NAMALWA (cell line): Measurements from ENCODE around the gene NUCB1.

ENCODE experiments used
- DNase-seq: peaks from one replicate; pipeline ENCODE4 v3.0.0-alpha.2; 2015; ENCODE audit warnings: low spot score

Gene NUCB1

GRCh38 chr19:48962849-48963165 is 62.7 kb downstream of the NUCB1 start:
- no peak for DNase-seq

DNA sequence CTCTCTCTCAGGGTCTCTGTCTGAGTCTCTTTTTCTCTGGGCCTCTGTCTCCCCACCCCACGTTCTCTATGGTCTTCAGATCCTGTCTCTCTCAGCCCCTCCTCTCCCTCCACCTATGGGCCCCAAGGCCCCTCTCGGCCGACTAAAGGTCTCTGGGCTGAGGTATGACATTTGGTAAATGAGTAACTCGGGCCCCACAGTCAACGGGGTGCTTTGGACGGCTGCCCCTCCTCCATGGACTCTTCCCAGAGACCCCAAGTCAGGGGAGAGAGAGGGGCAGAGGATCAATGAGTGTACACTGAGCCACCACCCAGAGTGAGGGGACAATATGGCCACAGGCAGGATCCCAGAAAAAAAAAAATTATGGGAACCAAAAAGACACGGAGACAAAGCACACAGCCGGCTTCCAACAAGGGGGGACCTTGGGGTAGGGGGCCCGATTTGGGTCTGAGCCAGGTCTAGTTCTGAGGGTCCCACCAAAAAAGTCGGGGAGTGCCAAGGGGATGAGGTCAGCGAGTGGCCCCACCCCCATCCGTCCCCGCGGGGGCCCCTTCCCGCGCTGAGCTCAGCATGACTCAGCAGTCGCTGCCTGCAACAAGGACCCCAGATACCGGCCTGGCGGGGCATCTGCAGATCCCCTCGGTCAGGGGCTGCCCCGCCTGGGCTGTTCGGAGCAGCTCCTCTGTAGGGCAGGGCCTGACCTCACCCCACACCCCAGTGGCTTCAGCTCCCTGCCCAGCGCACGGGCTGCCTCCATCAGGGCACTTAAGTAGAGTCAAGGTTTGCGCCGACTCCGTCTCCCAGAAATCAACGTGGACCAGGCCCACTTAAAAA is 63.5 kb downstream of the NUCB1 start:
- no peak for DNase-seq

DNA sequence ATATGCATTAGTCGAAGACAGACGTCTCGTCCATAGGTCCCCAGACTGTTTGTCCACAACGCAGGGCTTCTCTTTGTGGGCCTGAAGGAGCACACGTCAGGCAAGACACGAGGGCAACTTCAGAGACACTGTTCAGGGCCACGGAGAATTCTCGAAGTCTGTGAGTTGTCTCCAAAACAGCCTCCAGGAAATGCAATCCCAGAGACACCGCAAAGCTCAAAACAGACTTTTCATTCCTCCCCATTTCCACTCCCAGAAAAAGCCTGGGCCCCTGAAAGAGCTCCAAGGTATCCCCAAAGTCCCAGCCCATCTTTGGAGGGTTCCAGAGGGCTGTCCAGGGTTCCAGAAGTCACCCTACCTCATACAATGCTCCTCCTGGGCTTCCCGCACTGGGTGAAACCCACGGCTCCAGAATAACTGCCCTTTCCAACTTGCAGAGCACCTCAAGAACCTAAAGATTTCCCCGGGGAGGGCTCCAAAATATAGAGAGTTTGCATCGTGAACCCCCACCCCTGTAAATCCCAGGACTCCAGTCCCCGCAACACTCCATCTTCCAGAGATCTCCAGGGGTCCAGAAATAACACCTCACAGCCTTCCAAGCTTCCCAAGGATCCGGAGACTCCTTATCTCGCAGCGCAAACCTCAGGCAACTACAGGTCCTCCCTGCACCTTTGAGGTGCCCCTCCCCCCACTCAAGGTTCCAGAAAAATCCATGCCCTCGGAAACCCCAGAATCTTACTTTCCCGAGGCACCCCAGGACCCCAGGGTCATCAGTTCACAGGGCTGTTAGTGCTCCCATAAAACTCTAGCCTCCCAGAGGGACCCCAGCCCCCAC is 64.3 kb downstream of the NUCB1 start:
- DNase-seq = no peak

- DNase-seq = peak; percentile 97
Measured at GRCh38 chr19:48965040-48965805, 65.1 kb downstream of the NUCB1 start, which contains the start of gene FTL. FTL (plus strand) TSS chr19:48965309; CDS start chr19:48965508, 199 bp downstream.

DNA sequence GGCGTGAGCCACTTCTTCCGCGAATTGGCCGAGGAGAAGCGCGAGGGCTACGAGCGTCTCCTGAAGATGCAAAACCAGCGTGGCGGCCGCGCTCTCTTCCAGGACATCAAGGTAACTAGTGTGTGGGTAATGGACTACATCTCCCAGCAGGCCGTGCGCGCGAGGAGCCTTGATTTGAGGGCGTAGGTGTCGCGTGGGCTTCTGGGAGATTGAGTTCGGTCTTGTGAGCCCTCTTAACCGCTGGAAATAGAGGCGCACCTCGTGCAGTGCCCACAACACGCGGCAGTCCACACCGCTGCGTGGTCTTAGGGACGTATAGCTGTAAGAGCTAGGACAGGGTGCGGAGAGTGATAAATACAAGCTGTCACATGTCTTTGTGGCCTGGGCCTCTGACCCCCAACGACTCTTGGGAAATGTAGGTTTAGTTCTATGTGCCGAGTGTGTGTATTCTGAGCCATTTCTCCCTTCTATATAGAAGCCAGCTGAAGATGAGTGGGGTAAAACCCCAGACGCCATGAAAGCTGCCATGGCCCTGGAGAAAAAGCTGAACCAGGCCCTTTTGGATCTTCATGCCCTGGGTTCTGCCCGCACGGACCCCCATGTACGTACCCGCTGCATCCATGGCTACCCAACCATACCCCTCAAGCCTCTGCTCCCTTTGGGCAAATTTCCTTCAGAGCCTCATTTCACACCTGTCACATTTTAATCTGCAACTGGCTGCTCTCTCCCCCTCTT is 65.9 kb downstream of the NUCB1 start:
- DNase-seq = peak; percentile 95

DNA sequence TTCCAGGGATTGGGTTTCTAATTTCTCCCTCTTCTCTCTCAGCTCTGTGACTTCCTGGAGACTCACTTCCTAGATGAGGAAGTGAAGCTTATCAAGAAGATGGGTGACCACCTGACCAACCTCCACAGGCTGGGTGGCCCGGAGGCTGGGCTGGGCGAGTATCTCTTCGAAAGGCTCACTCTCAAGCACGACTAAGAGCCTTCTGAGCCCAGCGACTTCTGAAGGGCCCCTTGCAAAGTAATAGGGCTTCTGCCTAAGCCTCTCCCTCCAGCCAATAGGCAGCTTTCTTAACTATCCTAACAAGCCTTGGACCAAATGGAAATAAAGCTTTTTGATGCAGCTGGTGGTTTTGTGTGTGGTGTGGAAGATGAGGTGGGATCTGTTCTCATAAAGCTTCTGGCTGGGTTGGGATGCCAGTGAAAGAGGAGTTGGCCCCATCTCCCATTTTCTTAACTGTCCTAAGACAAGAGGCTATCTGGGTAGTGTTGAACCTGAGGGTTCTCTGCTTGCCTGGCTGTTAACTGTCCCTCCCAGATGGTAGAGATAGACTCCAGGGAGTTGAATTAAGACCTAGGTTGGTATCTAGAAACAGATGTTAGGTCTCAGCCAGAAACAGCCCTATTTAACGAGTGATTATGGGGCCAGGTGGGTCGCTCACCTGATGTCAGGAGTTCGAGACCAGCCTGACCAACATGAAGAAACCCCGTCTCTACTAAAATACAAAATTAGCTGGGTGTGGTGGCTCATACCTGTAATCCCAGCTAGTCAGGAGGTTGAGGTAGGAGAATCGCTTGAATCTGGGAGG is 66.6 kb downstream of the NUCB1 start:
- DNase-seq = peak; percentile 42

DNA sequence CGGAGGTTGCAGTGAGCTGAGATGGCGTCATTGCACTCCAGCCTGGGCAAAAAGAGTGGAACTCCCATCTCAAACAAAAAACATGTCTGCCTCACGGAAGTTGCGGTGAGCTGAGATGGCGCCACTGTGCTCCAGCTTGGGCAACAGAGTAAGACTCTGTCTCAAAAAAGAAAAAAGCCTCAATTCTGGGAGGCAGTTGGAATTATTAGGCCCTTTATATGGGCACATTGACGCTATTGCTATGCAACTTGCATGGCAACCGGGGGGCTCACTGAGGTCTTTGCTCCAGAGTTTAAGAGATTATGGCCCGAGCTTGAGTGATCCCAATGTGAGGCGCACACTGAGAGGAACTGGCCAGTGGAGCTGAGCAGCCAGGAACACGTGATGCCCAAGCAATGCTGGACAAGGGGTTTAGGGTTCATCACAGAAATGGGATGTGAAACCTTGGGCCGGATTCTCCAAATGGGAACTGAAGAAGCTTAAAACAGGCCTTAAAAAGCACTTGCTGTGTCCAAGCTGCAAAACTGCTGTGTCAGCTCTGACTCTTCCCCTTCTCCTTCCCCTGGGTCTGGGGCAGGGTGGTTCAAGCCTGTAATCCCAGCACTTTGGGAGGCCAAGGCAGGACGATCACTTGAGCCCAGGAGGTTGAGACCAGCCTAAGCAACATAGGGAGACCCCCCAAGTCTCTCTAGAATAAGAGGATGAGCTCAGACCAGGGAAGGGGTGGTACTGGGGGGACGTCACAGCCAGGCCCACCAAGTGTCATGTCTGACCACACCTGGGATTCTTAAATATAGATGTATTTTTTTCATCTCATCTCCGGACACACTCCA is 67.5 kb downstream of the NUCB1 start:
- peak; percentile 49 for DNase-seq

DNA sequence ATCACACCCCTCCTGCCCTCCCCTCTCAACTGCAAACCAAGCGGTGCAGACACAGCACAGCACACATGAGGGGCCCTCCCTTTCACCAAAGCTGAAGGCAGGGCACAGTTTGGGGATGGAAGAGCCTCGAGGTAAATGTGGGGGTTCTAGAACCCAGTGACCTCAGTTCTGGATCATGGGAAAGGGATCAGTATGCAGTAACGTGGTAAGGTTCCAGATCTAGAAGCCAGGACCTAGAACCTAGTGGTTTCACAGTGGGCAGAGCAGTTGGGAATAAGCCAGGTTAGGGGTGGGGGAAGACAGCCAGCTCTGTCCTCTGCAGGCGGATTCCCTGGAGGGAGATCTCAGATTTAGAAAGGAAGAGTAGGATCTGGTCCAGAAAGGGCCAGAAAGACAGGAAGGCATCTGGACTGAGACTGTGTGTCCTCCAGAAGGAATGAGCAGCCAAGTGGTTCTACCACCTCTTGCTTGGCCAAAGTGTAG is 68.1 kb downstream of the NUCB1 start:
- no peak for DNase-seq

DNA sequence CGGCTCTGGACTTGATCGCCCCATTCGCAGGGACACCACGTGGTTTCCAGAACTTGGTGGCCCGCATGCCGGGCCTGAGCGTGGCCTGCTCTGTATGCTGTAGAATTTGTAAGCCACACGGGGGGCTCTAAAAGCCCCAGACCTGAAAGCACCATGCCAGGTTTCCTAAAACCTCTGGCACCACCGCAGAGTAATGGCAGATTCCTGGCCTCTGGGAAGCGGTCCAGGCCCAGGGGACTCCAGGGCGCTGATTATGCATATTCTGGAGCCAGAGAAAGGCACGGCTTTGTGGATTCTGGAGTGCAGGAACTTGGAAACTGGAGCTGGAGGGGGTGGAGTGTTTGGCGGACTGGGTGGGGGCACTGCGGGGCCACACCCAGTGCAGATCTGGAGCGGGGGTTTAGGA is 68.7 kb downstream of the NUCB1 start:
- no peak for DNase-seq

DNA sequence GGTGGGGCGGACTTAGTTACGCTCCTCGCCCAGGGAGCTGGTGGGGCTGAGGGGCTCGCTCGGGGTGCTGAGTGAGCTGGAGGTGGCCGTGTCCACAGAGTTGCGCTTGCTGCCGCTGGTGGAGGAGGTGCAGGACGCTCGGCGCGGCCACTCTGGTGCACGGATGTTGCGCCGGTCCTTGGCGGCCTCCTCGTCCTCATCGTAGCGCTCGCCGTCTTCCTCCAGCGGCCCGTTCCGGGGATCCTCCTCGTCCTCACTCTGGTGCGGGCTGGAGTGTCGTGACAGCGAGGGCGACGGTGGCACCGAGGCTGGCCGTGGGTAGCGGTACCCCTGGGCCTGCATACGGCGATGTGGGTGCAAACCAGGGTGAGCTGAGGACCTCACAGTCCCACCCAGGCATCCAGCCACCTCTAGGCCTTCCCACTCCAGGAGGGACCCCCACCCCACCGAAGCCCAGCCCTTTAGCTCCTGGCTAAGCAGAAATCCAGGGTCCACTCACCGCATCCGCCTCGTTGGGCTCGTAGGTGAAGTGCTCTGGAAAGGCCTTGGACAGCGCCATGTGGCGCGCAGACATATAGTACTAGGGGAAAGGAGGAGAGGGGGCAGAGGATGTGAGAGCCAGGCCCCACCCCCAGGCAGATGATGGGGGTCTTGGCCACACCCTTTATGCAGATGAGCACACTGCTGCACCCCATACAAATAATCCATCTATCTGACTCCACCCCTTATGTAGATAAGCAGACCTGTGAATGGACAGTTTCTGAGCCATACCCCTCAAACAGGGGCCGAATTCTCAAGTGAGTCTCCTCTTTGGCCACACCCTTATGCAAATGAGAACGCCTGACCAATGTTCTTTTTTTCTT is 69.4 kb downstream of the NUCB1 start:
- DNase-seq = peak; percentile 98

- DNase-seq = no peak
Measured at GRCh38 chr19:48970139-48970766, 70.1 kb downstream of the NUCB1 start.

DNA sequence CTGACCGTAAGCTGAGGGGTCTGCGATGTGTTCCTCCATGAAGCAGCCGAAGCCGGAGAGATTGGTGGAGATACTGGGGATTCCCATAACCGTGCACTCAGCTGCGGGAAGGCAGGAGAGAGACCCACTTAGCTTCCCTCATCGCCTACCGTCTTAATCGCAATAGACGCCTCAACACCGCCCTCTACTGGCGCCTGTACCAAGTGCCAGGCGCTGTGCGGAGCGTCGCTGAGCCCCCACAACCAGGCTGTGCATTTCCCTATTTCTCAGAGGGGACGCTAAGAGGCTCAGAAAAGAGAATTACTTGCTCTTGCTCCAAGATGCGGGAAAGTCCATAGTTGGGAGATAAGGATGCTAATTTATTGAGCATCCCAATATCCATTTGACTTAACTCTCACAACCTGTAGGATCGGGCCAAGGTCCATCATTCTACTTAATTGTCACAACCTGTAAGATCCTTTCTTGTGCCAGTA is 70.8 kb downstream of the NUCB1 start:
- peak; percentile 89 for DNase-seq
